Neural cell (in vitro differentiated cells): ENCODE results near the gene CFAP99. TPM values are rescaled to one million over a fixed set of nuclear protein-coding genes. Genes with fewer than 3 reads are reported as not detected.

ENCODE experiments used
- H2AFZ ChIP-seq: fragments of 200-600, 300-800 bp; sonication (generic), shearing (Covaris generic); 2 replicates; pipeline ENCODE4 v1.6.0; 2014; ENCODE audit warnings: low read depth, mild to moderate bottlenecking, antibody characterized with exemption, low read length, moderate library complexity
- H3F3A ChIP-seq: fragments of 200-600 bp; shearing (Covaris generic); 2 replicates; pipeline ENCODE4 v1.6.1; 2016; ENCODE audit warnings: mild to moderate bottlenecking, moderate library complexity, mixed read lengths, antibody characterized with exemption, low read length; ENCODE audit not compliant: insufficient read depth, poor library complexity, severe bottlenecking
- H3K27ac ChIP-seq: fragments of 200-600, 300-800 bp; sonication (generic), shearing (Covaris generic); 2 replicates; pipeline ENCODE4 v1.5.1; 2014; ENCODE audit warnings: mild to moderate bottlenecking, low read length, moderate library complexity
- H3K27me3 ChIP-seq: fragments of 300-800, 200-600 bp; sonication (generic), shearing (Covaris generic); 2 replicates; pipeline ENCODE4 v1.6.0; 2014; ENCODE audit warnings: mild to moderate bottlenecking, low read depth, low read length, moderate library complexity; ENCODE audit not compliant: insufficient read depth
- H3K36me3 ChIP-seq: fragments of 300-800, 200-600 bp; sonication (generic), shearing (Covaris generic); 2 replicates; pipeline ENCODE4 v1.5.1; 2014; ENCODE audit warnings: mild to moderate bottlenecking, antibody characterized with exemption, low read length, moderate library complexity; ENCODE audit not compliant: insufficient read depth
- H3K4me2 ChIP-seq: fragments of 300-800, 200-600 bp; sonication (generic), shearing (Covaris generic); 2 replicates; pipeline ENCODE4 v1.6.0; 2014; ENCODE audit warnings: mild to moderate bottlenecking, low read length
- H3K4me3 ChIP-seq: fragments of 300-800, 200-600 bp; sonication (generic), shearing (Covaris generic); 2 replicates; pipeline ENCODE4 v1.5.1; 2014; ENCODE audit warnings: mild to moderate bottlenecking, low read length, moderate library complexity
- H3K79me2 ChIP-seq: fragments of 200-600 bp; shearing (Covaris generic); replicated peaks from 2 replicates; pipeline ENCODE4 v1.6.0; 2014; ENCODE audit warnings: mild to moderate bottlenecking, low read length, moderate library complexity; ENCODE audit not compliant: insufficient read depth
- H3K9ac ChIP-seq: fragments of 300-800, 200-600 bp; sonication (generic), shearing (Covaris generic); 2 replicates; pipeline ENCODE4 v1.6.1; 2016; ENCODE audit warnings: mild to moderate bottlenecking, low read length, mixed read lengths
- H3K9me2 ChIP-seq: fragments of 200-600 bp; shearing (Covaris generic); 2 replicates; pipeline ENCODE4 v1.6.1; 2016; ENCODE audit warnings: mild to moderate bottlenecking, low read length, mixed read lengths; ENCODE audit not compliant: insufficient read depth
- H3K9me3 ChIP-seq: fragments of 200-600, 300-800 bp; sonication (generic), shearing (Covaris generic); 2 replicates; pipeline ENCODE4 v1.6.1; 2016; ENCODE audit warnings: mild to moderate bottlenecking, mixed run types, low read length, moderate library complexity, mixed read lengths
- H4K20me1 ChIP-seq: fragments of 200-600 bp; shearing (Covaris generic); 2 replicates; pipeline ENCODE4 v1.6.1; 2016; ENCODE audit warnings: mild to moderate bottlenecking, mixed run types; ENCODE audit not compliant: insufficient read depth
- CTCF ChIP-seq: fragments of 450-650 bp; IDR thresholded peaks from 2 replicates; pipeline ENCODE4 v1.5.1; 2014; ENCODE audit warnings: antibody characterized with exemption, mild to moderate bottlenecking, moderate library complexity; ENCODE audit not compliant: poor library complexity, severe bottlenecking
- EP300 ChIP-seq: fragments of 450-650 bp; conservative IDR thresholded peaks from 2 replicates; pipeline ENCODE4 v1.6.1; 2014; ENCODE audit warnings: antibody characterized with exemption, mild to moderate bottlenecking, moderate library complexity; ENCODE audit not compliant: poor library complexity, severe bottlenecking
- EZH2 ChIP-seq: fragments of 200-600, 300-800 bp; shearing (Covaris generic), sonication (generic); IDR thresholded peaks from 2 replicates; pipeline ENCODE4 v1.6.1; 2014; ENCODE audit warnings: antibody characterized with exemption, low read length, borderline replicate concordance, mild to moderate bottlenecking; ENCODE audit not compliant: insufficient read depth, poor library complexity, severe bottlenecking
- MXI1 ChIP-seq: fragments of 450-650 bp; conservative IDR thresholded peaks from 2 replicates; pipeline ENCODE4 v1.6.1; 2014; ENCODE audit warnings: antibody characterized with exemption, mild to moderate bottlenecking; ENCODE audit not compliant: poor library complexity, severe bottlenecking
- POLR2AphosphoS5 ChIP-seq: IDR thresholded peaks from 2 replicates; pipeline ENCODE4 v1.6.1; 2012
- RAD21 ChIP-seq: fragments of 450-650 bp; conservative IDR thresholded peaks from 2 replicates; pipeline ENCODE4 v1.6.1; 2014; ENCODE audit warnings: antibody characterized with exemption, mild to moderate bottlenecking, moderate library complexity
- REST ChIP-seq: IDR thresholded peaks from 2 replicates; pipeline ENCODE4 v1.6.1; 2012; ENCODE audit warnings: borderline replicate concordance
- SMC3 ChIP-seq: fragments of 450-650 bp; conservative IDR thresholded peaks from 2 replicates; pipeline ENCODE4 v1.6.1; 2014; ENCODE audit warnings: antibody characterized with exemption, mild to moderate bottlenecking, moderate library complexity; ENCODE audit not compliant: poor library complexity
- TAF1 ChIP-seq: IDR thresholded peaks from 2 replicates; pipeline ENCODE4 v1.6.1; 2012; ENCODE audit warnings: low read depth
- polyA plus RNA-seq: library from polyadenylated mRNA; depleted of rRNA; stranded (reverse); fragments of >200 nt; gene quantifications from 2 replicates; pipeline ENCODE4 v1.2.3, GENCODE V29; 2014

CFAP99 gene
- polyA plus RNA-seq, 1 donor from 2014 or later, result not detected

DNA sequence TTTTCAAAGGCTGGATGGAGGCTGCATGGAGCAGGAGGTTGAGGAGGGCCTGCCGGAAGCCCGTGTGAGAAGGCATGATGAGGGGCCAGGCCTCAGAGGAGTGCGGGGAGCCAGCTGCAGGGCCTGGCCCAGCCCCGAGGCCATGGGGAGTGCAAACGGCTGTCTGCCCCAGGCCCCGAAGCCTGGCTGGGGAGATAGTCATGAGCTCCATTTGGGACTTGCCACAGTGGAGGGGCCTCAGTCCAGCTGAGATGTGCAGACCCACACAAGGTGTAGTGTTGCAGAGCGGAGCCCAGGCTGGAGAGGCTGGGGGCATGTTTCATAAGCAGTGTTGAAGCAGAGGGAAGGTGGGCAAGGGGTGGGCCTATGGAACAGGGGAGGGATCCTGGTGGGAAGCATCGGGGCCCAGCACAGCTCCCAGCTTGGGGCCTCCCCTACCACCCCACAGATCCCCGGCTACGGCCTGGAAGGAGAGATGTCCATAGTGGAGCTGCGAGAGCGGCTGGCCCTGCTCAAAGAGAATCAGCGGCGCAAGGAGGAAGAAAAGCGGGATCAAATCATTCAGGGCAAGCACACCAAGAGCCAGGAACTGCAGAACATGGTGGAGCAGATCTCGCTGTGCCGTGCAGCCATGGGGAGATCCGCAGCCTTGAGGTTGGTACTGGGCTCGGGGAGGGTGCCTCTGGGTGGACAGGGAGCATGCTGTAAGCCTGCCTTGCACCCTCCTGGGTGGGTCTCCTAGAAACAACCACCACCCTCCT is 41.0 kb downstream of the CFAP99 start:
- H3K79me2 ChIP-seq, result no peaks in the 10 kb centered on the region
- no peak overlapping the region for H2AFZ ChIP-seq
- no peaks in the 10 kb centered on the region for H4K20me1 ChIP-seq
- no peak overlapping the region for H3K9ac ChIP-seq
- no peaks in the 10 kb centered on the region for H3F3A ChIP-seq
- no peaks in the 10 kb centered on the region for H3K36me3 ChIP-seq
- H3K27me3 ChIP-seq, result no peaks in the 10 kb centered on the region
- no peak overlapping the region for H3K27ac ChIP-seq
- no peaks in the 10 kb centered on the region for H3K9me2 ChIP-seq
- no peak for TF ChIP-seq POLR2AphosphoS5
- no peak for TF ChIP-seq EP300
- no peak for TF ChIP-seq MXI1
- TF ChIP-seq CTCF, result no peak
- TF ChIP-seq EZH2, result no peak
- TF ChIP-seq REST, result no peak
- TF ChIP-seq SMC3, result no peak
- TF ChIP-seq RAD21, result no peak
- no peak for TF ChIP-seq TAF1
- no peak overlapping the region for H3K4me2 ChIP-seq
- H3K4me3 ChIP-seq, result no peak overlapping the region
- H3K9me3 ChIP-seq, result no peaks in the 10 kb centered on the region

- Histone ChIP-seq H3K9me3 (no peaks in the 10 kb centered on the region), H3K79me2 (no peaks in the 10 kb centered on the region), H3K27me3 (no peaks in the 10 kb centered on the region), H3K36me3 (no peaks in the 10 kb centered on the region), H2AFZ (no peak overlapping the region), H3K9me2 (no peaks in the 10 kb centered on the region), H3K4me3 (peak overlapping the region; percentile 72), H4K20me1 (no peaks in the 10 kb centered on the region), H3K9ac (no peak overlapping the region), H3F3A (no peaks in the 10 kb centered on the region), H3K27ac (no peak overlapping the region), H3K4me2 (no peak overlapping the region)
- no peak for TF ChIP-seq RAD21
- no peak for TF ChIP-seq SMC3
- no peak for TF ChIP-seq REST
- TF ChIP-seq MXI1, result no peak
- TF ChIP-seq EZH2, result no peak
- TF ChIP-seq CTCF, result no peak
- no peak for TF ChIP-seq TAF1
- no peak for TF ChIP-seq POLR2AphosphoS5
- TF ChIP-seq EP300, result no peak
Measured at GRCh38 chr4:2461246-2461960, 42.6 kb downstream of the CFAP99 start.
